ENCODE measurements around the gene CACNA1D.

Gene CACNA1D

DNA sequence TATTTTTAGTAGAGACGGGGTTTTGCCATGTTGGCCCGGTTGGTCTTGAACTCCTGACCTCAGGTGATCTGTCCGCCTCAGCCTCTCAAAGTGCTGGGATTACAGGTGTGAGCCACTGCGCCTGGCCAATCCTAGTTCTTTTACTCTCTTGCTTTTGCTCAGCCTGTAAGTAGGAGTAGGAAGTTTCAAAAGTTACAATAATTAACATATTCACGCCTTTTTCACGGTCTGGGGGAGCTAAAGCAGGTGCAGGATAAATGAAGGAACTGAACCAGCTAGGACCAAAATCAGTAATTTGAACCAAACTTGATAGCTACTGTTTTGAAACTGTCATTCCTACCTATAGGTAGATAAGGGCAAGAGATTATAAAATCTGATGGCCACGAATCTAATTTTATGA, 98.5 kb downstream of the CACNA1D start:
- H3K27me3 ChIP-seq (ENCODE audit: control insufficient read depth in 1 of 2, insufficient read depth in 2 of 2, low read length in 2 of 2): no peaks in the 10 kb centered on the region
- no peak overlapping the region for H3K9ac ChIP-seq (ENCODE audit: low read length in 2 of 2)
- peaks cover 3% of the 10 kb centered on the region for H3K4me1 ChIP-seq (ENCODE audit: control insufficient read depth, insufficient read depth, low read length)
- no peaks in the 10 kb centered on the region for H3K36me3 ChIP-seq (ENCODE audit: control insufficient read depth in 2 of 2, insufficient read depth in 2 of 2, low read length in 2 of 2)
- H3K4me3 ChIP-seq (ENCODE audit: low read length in 2 of 2): no peak overlapping the region
- peaks cover 0 to 4% of the 10 kb centered on the region in 2 donors for H3K9me3 ChIP-seq (ENCODE audit: control insufficient read depth in 2 of 2, low read length in 2 of 2)
- no peak overlapping the region for H3K27ac ChIP-seq (ENCODE audit: low read length)

DNA sequence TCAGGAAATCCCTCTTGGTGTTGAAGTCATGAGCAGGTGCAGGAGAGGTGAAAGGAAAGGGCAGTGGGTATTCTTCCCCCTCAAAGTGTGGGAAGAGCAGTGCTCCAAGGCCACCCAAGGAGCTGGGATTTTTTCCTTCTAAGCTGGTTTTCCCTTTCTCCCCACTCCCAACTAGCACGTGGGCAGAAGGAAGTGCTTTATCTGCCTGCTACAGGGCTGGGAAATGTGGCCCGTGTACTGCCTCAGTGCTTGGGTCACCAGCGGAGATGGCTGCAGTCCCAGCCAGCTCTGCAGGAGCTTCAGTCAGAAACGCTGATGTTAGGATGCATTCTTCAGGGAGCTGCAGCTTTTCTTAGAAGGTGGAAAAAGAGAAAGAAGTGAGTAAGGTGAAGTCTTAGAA, 99.2 kb downstream of the CACNA1D start:
- Histone ChIP-seq H3K4me3 (ENCODE audit: low read length in 2 of 2) (no peak overlapping the region), H3K36me3 (ENCODE audit: control insufficient read depth in 2 of 2, insufficient read depth in 2 of 2, low read length in 2 of 2) (no peaks in the 10 kb centered on the region), H3K27me3 (ENCODE audit: control insufficient read depth in 1 of 2, insufficient read depth in 2 of 2, low read length in 2 of 2) (no peaks in the 10 kb centered on the region), H3K9me3 (ENCODE audit: control insufficient read depth in 2 of 2, low read length in 2 of 2) (peaks cover 0 to 4% of the 10 kb centered on the region in 2 donors), H3K27ac (ENCODE audit: low read length) (no peak overlapping the region), H3K4me1 (ENCODE audit: control insufficient read depth, insufficient read depth, low read length) (peaks cover 3% of the 10 kb centered on the region), H3K9ac (ENCODE audit: low read length in 2 of 2) (no peak overlapping the region)

DNA sequence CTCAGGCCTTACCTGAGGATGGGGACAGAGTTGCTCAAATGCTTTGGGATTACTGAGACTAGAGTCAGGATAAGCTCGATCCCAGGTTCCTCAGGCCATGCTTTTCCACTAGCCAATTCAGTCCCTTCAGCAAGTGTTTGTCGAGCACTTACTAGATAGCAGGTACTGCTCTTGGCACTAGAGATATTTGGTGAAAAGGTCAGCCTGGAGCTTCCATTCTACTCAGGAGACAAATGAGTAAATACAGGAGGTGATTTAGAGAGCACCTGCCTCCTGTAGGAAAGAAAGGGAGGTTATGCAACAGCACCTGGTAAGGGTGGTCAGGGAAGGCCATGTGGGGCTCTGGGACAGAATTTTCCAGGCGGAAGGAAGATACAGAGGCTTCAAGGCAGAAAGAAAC, 99.9 kb downstream of the CACNA1D start:
- Histone ChIP-seq H3K4me3 (ENCODE audit: low read length in 2 of 2) (no peak overlapping the region), H3K9ac (ENCODE audit: low read length in 2 of 2) (no peak overlapping the region), H3K36me3 (ENCODE audit: control insufficient read depth in 2 of 2, insufficient read depth in 2 of 2, low read length in 2 of 2) (no peaks in the 10 kb centered on the region), H3K9me3 (ENCODE audit: control insufficient read depth in 2 of 2, low read length in 2 of 2) (peaks cover 0 to 4% of the 10 kb centered on the region in 2 donors), H3K27ac (ENCODE audit: low read length) (no peak overlapping the region), H3K4me1 (ENCODE audit: control insufficient read depth, insufficient read depth, low read length) (peaks cover 3% of the 10 kb centered on the region), H3K27me3 (ENCODE audit: control insufficient read depth in 1 of 2, insufficient read depth in 2 of 2, low read length in 2 of 2) (no peaks in the 10 kb centered on the region)

DNA sequence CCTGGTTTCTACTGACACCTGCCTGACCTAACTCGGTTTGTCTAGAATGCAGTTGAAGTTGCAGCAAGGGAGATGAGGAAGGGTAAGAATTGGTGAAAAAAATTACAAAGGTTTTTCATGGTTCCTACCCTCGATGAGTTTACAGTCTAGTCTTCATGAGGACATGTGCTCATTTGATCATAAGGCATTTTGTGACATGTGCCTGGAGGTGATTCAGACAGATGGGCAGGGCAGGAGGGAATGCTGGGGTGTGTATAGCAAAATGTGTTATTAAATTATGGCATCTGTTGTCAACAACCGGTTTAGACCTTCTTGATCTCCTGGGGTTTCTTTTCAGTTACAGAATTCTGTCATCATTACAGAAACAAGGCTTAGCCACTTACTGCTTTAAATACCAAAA, 101.2 kb downstream of the CACNA1D start:
- no peak overlapping the region for H3K27ac ChIP-seq (ENCODE audit: low read length)

DNA sequence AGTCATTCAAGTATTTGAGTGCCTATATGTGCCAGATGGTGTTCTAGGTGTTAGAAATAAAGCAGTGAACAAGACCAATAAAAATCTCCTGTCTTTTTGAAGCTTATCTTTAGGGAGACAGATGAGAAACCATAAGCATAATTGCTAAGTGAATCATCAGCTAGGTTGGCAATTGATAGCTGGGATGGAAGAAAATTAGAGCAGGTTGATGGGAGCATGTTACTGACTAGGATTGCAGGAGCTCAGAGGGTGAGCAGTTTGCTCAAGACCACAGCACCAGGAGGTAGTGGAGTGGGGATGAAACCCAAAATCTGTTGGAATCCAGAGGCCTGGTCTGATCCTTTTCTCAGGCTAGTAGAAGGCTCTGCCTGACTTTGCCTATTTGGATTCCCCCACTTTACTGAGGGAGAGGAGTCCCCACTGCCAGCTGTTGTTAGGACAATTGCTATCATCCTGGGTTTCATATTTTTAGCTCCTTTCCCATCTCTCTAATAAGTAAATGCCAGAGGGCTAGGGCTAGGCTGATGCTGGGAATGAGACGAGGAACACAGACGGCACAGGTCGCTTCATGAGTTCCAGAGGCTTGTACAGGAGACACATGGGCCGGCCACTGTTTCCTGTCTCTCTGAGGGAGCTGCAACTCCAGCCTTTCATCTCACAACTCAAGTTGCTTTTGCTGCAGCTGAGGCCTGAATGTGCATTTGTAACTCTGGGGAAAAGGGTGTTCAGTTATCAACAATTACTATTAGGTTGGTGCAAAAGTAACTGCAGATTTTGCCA, 102.9 kb downstream of the CACNA1D start:
- no peaks in the 10 kb centered on the region for H3K36me3 ChIP-seq (ENCODE audit: control insufficient read depth in 2 of 2, insufficient read depth in 2 of 2, low read length in 2 of 2)
- H3K9me3 ChIP-seq (ENCODE audit: control insufficient read depth in 2 of 2, low read length in 2 of 2): peaks cover 0 to 4% of the 10 kb centered on the region in 2 donors
- H3K9ac ChIP-seq (ENCODE audit: low read length in 2 of 2): no peak overlapping the region
- H3K27me3 ChIP-seq (ENCODE audit: control insufficient read depth in 1 of 2, insufficient read depth in 2 of 2, low read length in 2 of 2): no peaks in the 10 kb centered on the region
- peaks cover 3% of the 10 kb centered on the region for H3K4me1 ChIP-seq (ENCODE audit: control insufficient read depth, insufficient read depth, low read length)
- H3K4me3 ChIP-seq (ENCODE audit: low read length in 2 of 2): no peak overlapping the region
- H3K27ac ChIP-seq (ENCODE audit: low read length): no peak overlapping the region

More for the DNA sequence above, 101.2 kb downstream of the CACNA1D start:
- Histone ChIP-seq H3K4me3 (ENCODE audit: low read length in 2 of 2) (no peak overlapping the region), H3K36me3 (ENCODE audit: control insufficient read depth in 2 of 2, insufficient read depth in 2 of 2, low read length in 2 of 2) (no peaks in the 10 kb centered on the region), H3K9ac (ENCODE audit: low read length in 2 of 2) (no peak overlapping the region), H3K27me3 (ENCODE audit: control insufficient read depth in 1 of 2, insufficient read depth in 2 of 2, low read length in 2 of 2) (no peaks in the 10 kb centered on the region), H3K9me3 (ENCODE audit: control insufficient read depth in 2 of 2, low read length in 2 of 2) (peaks cover 0 to 4% of the 10 kb centered on the region in 2 donors), H3K4me1 (ENCODE audit: control insufficient read depth, insufficient read depth, low read length) (peaks cover 3% of the 10 kb centered on the region)

DNA sequence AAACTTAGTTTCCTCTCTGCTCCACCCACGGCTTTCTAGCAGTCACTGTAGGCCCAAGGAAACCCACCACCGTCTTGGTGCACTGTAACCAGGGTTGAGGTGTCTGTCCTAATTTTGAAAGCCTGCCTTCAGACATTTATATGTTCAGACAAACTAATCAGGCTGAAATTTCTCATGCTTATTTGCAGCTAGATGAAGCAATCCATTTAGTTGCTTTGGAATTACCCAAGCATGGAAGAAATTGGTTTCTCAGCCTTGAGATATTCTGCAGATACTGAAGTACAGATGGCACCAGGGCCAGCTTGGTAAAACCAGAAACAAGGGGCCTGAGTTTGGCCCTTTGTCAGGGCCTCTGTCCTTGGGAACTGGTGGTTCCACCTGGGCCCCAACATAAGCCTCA, 105.4 kb downstream of the CACNA1D start:
- peaks cover 3% of the 10 kb centered on the region for H3K4me1 ChIP-seq (ENCODE audit: control insufficient read depth, insufficient read depth, low read length)
- H3K27ac ChIP-seq (ENCODE audit: low read length): no peak overlapping the region
- H3K27me3 ChIP-seq (ENCODE audit: control insufficient read depth in 1 of 2, insufficient read depth in 2 of 2, low read length in 2 of 2): no peaks in the 10 kb centered on the region
- peaks cover 0 to 4% of the 10 kb centered on the region in 2 donors for H3K9me3 ChIP-seq (ENCODE audit: control insufficient read depth in 2 of 2, low read length in 2 of 2)
- H3K4me3 ChIP-seq (ENCODE audit: low read length in 2 of 2): no peak overlapping the region
- no peak overlapping the region for H3K9ac ChIP-seq (ENCODE audit: low read length in 2 of 2)
- H3K36me3 ChIP-seq (ENCODE audit: control insufficient read depth in 2 of 2, insufficient read depth in 2 of 2, low read length in 2 of 2): no peaks in the 10 kb centered on the region

DNA sequence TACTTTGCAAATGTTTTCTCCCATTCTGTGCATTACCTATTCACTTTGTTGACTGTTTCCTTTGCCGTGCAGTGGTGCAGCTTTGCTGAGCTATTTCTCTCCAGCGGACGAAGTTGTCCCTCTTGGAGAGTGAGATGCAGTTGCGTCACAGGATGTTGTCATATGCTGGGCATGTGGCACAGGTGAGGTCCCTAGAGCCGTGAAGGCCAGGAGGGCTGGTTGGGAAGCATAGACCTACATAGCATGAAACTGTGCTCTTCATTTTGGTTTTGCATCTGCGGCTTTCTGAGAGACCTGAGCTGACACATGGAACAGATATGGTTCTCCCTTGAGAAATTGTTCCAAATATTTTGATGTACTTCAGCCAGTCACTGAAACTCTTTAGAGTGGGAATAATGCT, 108.5 kb downstream of the CACNA1D start:
- Histone ChIP-seq H3K9me3 (ENCODE audit: control insufficient read depth in 2 of 2, low read length in 2 of 2) (peaks cover 3 to 5% of the 10 kb centered on the region in 2 donors), H3K4me3 (ENCODE audit: low read length in 2 of 2) (no peak overlapping the region), H3K4me1 (ENCODE audit: control insufficient read depth, insufficient read depth, low read length) (no peaks in the 10 kb centered on the region), H3K9ac (ENCODE audit: low read length in 2 of 2) (no peak overlapping the region), H3K27ac (ENCODE audit: low read length) (no peak overlapping the region), H3K36me3 (ENCODE audit: control insufficient read depth in 2 of 2, insufficient read depth in 2 of 2, low read length in 2 of 2) (no peaks in the 10 kb centered on the region), H3K27me3 (ENCODE audit: control insufficient read depth in 1 of 2, insufficient read depth in 2 of 2, low read length in 2 of 2) (no peaks in the 10 kb centered on the region)

DNA sequence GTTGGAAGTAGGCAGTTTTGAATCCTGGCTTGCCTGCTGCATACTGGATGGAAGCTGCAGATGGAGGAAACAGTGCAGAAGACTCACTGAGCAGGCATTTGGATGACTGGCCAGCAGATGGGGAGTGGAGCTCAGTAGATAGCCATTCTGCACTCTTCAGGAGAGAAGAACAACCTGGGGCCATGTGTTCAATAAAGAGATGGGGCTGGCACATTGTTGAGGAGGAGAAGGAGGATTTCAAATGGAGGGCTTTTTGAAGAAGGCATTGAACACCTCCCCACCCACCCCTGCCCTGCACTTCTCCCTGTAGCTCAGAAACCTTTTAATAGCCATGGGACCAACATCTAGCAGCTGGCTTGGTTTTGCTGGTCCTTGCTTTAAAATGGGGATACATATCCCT, 109.8 kb downstream of the CACNA1D start:
- no peaks in the 10 kb centered on the region for H3K27me3 ChIP-seq (ENCODE audit: control insufficient read depth in 1 of 2, insufficient read depth in 2 of 2, low read length in 2 of 2)
- no peaks in the 10 kb centered on the region for H3K36me3 ChIP-seq (ENCODE audit: control insufficient read depth in 2 of 2, insufficient read depth in 2 of 2, low read length in 2 of 2)
- H3K27ac ChIP-seq (ENCODE audit: low read length): no peak overlapping the region
- H3K9me3 ChIP-seq (ENCODE audit: control insufficient read depth in 2 of 2, low read length in 2 of 2): peaks cover 3 to 5% of the 10 kb centered on the region in 2 donors
- no peak overlapping the region for H3K9ac ChIP-seq (ENCODE audit: low read length in 2 of 2)
- no peak overlapping the region for H3K4me3 ChIP-seq (ENCODE audit: low read length in 2 of 2)
- no peaks in the 10 kb centered on the region for H3K4me1 ChIP-seq (ENCODE audit: control insufficient read depth, insufficient read depth, low read length)

DNA sequence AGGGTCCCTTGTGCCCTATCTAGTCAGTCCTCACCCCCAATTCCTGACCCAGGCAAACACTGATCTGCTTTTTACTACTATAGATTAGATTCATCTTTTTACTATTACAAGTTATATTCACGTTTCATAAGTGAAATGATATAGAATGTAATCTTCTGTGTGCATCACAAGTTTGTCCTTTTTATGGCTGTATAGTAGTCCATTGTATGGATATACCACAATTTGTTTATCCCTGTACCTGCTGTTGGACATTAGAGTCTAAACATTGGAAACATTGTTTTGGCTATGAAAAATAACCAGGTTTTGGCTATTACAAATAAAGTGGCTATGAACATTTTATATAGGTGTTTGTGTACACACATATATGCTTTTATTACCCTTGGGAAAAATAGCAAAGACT, 112.4 kb downstream of the CACNA1D start:
- H3K9me3 ChIP-seq (ENCODE audit: control insufficient read depth in 2 of 2, low read length in 2 of 2): peaks cover 3 to 5% of the 10 kb centered on the region in 2 donors
- H3K27ac ChIP-seq (ENCODE audit: low read length): no peak overlapping the region
- no peaks in the 10 kb centered on the region for H3K4me1 ChIP-seq (ENCODE audit: control insufficient read depth, insufficient read depth, low read length)
- H3K4me3 ChIP-seq (ENCODE audit: low read length in 2 of 2): no peak overlapping the region
- no peaks in the 10 kb centered on the region for H3K36me3 ChIP-seq (ENCODE audit: control insufficient read depth in 2 of 2, insufficient read depth in 2 of 2, low read length in 2 of 2)
- no peaks in the 10 kb centered on the region for H3K27me3 ChIP-seq (ENCODE audit: control insufficient read depth in 1 of 2, insufficient read depth in 2 of 2, low read length in 2 of 2)
- no peak overlapping the region for H3K9ac ChIP-seq (ENCODE audit: low read length in 2 of 2)

DNA sequence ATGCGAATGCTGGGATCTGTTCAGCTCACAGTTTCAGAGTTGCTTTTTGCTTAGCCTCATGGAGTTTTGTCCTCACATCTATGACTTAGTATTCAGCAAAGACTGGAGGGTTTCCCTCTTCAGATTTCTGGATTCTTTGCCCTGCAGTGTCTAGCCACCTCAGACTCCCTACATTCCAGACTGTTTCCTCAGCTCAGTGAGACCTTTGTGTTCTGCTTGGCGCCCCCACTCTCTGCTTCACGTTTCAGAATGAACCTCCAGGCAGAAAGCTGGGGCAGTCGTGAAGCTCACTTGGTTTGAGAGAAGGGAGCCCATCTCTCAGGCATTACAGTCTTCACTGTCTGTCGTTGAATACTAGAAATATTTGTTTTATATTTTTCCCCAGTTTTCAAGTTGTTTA, 118.1 kb downstream of the CACNA1D start:
- Histone ChIP-seq H3K4me1 (ENCODE audit: control insufficient read depth, insufficient read depth, low read length) (peaks cover 2% of the 10 kb centered on the region), H3K27ac (ENCODE audit: low read length) (no peak overlapping the region), H3K27me3 (ENCODE audit: control insufficient read depth in 1 of 2, insufficient read depth in 2 of 2, low read length in 2 of 2) (no peaks in the 10 kb centered on the region), H3K4me3 (ENCODE audit: low read length in 2 of 2) (no peak overlapping the region), H3K9ac (ENCODE audit: low read length in 2 of 2) (no peak overlapping the region), H3K9me3 (ENCODE audit: control insufficient read depth in 2 of 2, low read length in 2 of 2) (peaks cover 0 to 3% of the 10 kb centered on the region in 2 donors), H3K36me3 (ENCODE audit: control insufficient read depth in 2 of 2, insufficient read depth in 2 of 2, low read length in 2 of 2) (no peaks in the 10 kb centered on the region)

DNA sequence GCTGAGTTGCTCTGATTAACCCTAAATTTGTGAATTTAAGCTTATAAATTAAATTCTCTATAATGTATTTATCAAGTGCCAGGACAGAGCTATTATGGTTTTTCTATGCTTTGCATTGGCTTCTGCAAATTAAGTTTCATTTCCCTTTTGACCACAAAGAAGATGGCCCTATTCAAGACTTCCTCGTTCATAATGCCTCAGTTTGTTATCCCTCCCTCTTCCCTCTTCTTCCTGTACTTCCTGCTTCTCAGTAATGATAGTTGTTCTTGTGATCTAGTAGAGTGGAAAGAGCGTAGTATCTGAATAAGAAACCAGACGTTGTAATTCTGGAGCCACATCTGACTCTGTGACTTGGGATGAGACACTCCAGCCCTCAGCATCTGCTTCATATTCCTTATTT, 118.7 kb downstream of the CACNA1D start:
- Histone ChIP-seq H3K4me3 (ENCODE audit: low read length in 2 of 2) (no peak overlapping the region), H3K27me3 (ENCODE audit: control insufficient read depth in 1 of 2, insufficient read depth in 2 of 2, low read length in 2 of 2) (no peaks in the 10 kb centered on the region), H3K4me1 (ENCODE audit: control insufficient read depth, insufficient read depth, low read length) (peaks cover 2% of the 10 kb centered on the region), H3K9me3 (ENCODE audit: control insufficient read depth in 2 of 2, low read length in 2 of 2) (peaks cover 0 to 3% of the 10 kb centered on the region in 2 donors), H3K9ac (ENCODE audit: low read length in 2 of 2) (no peak overlapping the region), H3K36me3 (ENCODE audit: control insufficient read depth in 2 of 2, insufficient read depth in 2 of 2, low read length in 2 of 2) (no peaks in the 10 kb centered on the region), H3K27ac (ENCODE audit: low read length) (no peak overlapping the region)
